ENCODE measurements around the gene CHD5. TPM values are rescaled to one million over a fixed set of nuclear protein-coding genes. Genes with fewer than 3 reads are reported as not detected.
A peak's percentile ranks its signal among the peaks of the same experiment; 100 is the strongest.

CHD5 gene
- total RNA-seq, 1 experiment from 2014 or later: 0.07 TPM

DNA sequence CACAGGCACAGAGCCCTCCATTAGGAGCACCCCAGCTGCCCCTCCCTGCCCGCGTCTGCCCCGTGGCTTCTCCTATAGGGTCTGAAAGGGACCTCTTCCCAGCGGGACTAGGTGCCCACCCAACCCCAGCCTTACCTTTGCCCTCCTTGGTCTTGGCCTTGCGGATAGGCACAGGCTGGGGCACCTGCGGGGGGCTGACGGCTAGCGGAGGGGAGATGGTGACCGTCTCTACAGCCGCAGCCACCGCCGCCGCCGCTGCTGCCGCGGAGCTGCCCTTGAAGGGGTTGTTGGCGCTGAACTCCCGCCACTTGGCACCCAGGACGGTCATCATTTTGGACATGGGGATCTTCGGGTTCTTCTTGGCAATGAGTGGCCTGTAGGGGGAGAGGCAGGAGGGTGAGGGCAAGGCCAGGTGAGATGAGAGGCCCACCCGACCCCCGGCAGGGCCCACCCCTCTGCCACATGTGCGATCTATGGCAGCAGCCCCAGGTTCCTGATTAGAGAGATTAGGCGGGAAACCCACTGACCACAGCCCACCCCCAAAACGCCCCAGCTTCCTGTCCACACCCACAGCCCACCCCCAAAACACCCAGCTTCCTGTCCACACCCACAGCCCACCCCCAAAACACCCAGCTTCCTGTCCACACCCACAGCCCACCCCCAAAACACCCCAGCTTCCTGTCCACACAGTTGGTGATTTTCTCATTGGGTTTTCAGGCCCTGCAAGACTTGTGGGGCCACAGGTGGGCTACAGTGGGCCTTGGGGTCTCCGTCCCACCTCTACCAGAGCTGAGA is 25.4 kb downstream of the CHD5 start:
- DNase-seq (ENCODE audit: low read depth): no peak

DNA sequence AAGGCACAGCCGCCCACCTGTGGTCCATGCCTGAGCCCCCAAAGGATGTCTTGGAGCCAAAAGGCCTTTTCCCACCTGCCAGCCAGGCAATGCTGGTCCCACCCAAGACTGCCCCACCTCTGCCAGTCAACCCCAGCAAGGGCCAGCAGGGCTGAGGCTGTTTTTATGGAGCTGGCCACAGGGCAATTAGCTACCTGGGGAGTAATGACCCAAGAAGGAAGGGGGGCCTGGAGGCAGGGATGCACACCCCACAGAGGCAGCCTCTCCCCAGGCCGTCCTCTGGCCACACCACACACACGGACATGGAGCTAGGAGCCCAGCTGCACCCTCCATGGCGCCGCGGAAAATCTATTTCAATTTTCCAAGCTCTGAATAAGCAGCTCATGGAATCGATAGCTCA is 27.2 kb downstream of the CHD5 start:
- no peak for DNase-seq (ENCODE audit: low read depth)

DNA sequence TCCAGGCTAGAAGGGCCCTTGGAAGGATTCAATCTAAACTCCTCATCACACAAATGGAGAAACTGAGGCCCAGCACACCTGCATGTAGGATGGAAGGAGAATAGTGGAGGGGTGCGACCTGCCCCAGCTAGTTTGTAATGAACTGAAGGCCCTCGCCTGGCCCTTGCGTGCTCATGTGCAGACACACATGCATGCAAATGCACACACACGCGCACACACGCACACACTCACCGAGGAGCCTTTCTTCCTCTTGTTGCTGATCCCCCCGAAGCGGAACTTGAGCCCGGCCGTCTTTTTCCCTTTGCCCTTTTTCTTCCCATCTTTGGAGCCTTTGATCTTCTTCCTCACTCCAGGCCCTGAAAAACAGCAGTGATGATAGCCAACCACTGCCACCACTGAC is 27.9 kb downstream of the CHD5 start:
- no peak for DNase-seq (ENCODE audit: low read depth)

DNA sequence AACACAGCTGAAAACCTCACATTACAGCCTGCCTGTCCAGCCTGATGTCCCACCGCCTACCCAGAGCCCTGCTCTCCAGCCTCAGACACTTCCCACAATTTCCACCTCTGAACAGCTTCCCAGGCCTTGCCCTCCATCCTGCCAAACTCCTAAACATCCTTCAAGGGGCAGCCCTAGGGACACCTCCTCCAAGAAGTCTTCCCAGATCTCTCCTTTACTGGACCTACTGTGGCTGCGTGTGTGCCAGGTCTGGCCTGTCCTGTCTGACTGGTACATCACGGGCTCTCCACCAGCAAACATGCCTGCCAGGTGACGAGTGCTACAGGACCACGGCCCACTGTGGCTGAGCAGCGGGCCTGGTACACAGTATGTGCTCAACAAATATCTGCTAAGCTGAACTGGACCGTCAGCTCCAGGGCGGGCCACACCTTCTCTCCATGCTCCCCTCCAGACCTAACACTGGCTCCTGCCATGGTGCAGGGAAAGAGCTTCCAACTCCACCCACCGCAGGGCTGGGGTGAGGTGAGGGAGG is 28.8 kb downstream of the CHD5 start:
- DNase-seq (ENCODE audit: low read depth): no peak

DNA sequence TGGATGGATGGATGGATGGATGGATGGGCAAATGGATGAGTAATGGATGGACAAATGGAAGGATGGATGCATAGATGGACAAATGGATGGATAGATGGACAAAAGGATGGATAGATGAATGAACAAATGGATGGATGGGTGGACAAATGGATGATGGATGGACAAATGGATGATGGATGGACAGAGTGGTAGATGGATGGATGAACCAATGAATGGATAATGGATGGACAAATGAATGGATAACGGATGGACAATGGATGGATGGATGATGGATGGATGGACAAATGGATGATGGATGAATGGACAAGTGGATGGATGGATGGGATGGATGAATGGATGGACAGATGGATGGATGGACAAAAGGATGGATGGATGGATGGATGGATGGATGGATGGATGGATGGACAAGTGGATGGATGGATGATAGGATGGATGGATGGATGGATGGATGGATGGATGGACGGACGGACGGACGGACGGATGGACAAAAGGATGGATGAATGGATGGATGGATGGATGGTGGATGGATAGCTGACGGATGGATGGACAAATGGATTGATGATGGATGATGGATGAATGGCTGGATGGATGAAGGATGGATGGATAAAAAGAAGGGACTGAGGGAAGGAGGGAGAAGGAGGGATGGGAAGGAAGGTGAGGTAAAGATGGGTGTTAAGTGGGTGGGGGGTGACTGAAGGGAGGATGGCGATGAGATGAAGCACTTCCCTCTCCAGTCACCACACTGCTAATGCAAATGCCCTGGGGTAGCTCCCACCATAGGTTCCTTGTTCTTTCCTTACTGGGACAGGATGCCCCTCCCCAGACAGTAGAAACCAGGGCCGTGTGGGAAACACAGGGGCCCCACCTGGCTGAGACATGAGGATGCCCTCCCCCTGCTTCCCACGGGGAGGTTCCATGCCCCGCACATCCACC is 29.8 kb downstream of the CHD5 start:
- DNase-seq (ENCODE audit: low read depth): no peak

DNA sequence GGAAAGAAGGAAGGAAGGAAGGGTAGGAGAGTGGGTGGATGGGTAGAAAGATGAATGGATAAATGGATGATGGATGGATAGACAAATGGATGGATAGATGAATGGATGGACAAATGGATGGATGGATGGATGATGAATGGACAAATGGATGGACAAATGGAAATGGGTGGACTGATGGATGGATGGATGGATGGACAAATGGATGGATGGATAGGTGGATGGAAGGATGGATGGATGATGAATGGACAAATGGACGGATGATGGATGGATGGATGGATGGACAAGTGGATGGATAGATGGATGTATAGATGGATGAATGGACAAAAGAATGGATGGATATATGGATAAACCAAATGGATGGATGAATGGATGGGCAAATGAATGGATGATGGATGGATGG is 30.5 kb downstream of the CHD5 start:
- no peak for DNase-seq (ENCODE audit: low read depth)

DNA sequence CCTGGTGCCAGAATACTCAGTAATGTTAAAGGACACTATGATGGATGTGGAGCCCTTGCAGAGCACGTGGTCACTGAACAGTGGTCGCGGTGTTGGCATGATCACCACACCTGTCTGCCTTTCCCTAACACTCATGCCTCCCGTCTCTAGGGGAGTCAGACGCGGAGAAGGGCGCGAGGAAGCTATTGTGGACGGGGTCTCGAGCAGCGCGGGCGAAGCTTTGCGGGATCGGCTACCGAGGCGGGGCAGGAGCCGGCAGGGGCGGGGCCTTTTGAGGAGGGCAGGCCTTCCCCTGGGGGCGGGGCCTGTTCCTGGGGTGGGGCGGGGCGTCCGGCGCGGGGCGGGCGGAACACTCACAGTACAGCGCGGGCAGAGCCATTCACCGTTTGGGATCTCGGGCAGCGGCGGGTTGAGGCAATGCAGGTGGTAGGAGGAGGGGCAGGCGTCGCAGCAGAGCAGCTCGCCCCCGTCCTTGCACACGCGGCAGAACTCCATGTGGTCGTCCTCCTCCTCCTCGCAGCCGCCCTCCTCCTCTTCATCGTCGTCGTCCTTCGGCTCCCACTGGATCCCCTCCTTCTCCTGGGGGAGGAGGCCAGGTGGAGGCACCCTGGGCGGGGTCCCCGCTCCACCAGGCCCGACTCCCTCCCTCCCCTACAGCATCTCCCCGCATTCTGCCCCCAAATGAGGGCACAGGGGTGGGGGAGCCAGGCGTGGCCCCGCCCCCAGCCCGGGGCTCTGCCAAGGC is 31.5 kb downstream of the CHD5 start:
- DNase-seq (ENCODE audit: low read depth): no peak

DNA sequence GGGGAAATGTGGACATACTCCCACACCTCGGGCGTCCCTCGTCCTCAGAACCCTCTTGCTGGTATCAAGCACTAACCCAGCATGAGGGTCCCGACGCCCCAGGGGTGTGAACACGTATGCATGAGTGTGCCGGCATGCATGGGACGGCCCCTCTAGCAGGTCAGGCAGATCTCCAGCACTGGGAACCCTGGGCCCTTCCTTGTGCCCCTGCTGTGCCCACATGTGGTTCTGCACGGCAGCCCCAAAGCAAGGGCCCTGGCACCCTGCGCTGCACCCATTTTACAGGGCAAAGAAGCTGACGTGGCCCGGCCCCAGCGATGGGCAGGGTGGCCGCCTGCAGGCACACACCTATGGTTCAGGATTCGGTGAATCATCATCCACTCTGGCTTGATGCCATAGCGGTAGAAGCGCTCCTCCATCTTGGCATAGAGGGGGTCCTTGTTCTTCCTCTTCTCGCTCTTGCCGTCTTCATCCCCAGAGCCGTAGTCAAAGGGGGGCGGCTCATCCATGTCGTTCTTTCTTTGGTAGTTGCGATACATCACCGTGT is 34.2 kb downstream of the CHD5 start:
- no peak for DNase-seq (ENCODE audit: low read depth)

DNA sequence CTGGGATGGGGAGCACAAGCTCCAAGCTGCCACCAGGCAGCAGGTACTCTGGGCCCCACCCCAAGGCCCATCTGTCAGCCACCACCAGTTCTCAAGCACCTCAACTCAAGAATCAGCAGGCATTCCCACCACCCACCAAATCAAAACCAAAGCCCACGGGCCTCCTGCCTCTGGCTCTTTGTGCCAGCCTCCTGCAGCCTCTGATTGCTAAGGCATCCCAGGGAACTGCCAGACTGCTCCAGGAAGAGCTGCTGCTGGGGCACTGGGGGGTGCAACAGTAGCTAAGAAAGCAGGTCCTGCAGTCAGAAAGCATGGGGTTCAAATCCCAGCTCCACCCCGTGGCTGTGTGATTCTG is 34.7 kb downstream of the CHD5 start:
- no peak for DNase-seq (ENCODE audit: low read depth)

DNA sequence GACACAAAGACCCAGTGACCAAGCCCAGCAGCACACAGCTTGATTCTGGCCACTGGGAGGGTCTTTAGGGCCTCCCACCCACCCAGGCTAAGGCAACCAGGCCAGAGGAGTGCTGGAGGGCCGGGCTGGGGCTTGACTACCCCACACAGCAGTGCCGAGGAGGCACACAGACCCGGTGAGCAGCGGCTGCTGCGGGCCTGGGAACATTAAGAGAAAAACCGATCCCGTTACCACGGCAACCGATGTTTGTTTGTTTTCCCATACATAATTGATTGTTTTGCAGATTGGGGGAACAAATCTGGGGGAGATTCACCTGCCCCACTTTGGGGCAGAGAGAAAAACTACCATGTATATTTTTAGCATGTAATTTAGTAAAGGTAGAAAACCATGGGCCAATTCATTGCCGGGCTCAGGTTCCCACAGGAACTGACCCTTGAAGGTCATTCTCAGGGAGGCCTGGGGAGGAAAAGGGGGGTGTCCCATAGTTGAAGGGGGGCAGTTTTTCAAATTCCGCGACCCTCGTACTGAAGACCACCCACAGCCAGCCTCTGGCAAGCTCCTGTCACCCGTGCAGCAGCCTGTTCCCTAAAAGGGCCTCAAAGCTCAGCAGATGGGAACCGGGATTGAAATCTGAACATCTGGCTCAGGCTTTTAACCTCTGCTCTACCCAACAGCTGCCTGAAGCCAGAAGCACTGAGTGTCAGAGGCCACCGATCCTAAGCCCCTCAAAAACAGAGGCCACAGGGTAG is 35.3 kb downstream of the CHD5 start:
- DNase-seq (ENCODE audit: low read depth): no peak

DNA sequence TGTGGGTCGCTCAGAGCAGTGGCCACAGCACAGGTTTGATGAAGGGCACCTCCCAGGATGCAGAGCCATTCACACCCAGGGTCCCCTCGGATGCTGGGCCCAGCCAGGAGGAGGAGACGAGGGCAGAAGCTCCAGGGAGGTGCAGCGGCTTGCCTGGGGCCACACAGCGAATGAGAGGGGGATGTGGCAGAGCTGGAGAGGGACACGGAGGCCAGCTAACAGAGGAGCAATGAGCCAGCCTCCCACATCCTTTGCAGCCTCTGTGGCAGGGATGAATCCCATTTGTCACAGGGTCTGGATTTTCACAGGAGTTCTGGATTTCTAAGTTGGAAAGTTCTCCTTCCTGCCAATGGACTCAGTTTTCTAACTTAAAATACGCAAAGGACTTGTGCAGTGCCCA is 35.9 kb downstream of the CHD5 start:
- no peak for DNase-seq (ENCODE audit: low read depth)

DNA sequence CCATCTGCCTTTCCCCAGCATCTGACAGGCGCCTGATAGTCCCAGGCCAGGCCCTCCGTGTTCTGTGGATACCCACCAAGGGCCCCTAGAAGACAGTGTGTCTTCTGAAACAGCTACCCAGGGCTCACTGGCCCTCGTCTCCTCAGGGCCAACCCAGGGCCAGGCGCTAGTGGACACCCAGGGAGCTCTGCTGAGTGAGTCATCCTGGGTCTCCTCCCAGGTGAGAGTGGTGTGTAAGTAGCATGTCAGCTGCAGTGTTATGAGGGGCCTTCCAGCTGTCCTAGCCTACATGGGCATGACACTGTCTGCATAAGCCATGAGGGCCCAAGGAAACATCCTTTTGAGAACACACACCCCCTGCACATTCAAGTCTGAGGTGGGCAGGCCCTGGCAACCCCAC is 36.7 kb downstream of the CHD5 start:
- DNase-seq (ENCODE audit: low read depth): peak; percentile 40

DNA sequence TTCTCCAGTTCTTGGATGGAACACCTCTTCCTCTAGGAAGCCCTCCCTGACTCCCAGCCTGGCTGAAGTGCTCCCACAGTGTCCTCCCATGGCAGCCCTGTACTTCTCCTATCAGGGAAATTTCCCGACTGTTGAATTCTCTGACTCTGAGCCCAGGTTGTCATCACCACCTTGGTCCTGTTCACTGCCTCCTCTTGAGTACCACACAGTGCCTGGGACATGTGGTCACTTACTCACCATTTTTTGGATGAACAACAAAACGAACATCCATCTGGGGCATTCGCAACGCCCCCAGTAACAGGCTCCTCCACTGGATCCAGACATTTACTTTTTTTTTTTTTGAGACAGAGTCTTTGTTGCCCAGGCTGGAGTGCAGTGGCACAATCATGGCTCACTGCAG is 37.4 kb downstream of the CHD5 start:
- no peak for DNase-seq (ENCODE audit: low read depth)

DNA sequence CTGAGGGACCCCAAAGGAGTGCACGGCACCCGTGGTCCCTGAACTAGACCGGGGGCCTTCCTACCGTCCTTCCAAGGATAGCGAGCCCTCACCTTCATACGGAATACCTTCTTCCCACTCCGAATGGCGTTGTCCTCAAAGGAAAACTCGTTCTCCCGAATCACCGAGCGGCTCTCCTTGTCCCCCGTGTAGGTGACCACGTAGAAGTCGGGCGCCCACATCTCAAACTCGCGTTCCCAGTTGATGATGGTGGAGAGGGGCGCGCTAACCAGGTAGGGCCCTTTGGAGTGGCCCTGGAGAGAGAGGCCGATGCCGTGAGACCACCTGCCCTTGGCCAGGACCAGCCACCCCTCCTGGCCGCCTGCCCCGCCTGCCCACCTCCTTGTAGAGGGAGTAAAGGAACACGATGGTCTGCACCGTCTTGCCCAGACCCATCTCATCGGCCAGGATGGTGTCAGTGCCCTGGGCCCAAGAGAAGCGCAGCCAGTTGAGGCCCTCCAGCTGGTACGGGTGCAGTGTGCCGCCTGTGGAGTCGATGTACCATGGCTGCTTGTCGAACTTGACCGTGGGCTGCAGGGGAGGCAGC is 38.0 kb downstream of the CHD5 start:
- DNase-seq (ENCODE audit: low read depth): no peak

DNA sequence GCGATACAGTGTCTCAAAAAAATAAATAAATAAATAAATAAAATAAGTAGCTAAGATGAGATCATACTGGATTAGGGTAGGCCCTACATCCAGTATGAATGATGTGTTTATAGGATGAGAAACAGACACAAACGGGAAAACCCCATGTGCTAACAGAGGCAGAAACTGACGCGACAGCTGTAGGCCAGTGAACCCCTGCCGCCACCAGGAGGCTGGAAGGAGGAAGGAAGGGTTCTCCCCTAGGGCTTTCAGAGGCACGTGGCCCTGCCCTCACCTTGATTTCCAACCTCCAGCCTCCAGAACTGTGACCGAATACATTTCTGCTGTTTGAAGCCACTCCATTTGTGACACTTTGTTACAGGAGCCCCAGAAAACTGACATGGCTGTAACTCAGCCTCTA is 38.5 kb downstream of the CHD5 start:
- DNase-seq (ENCODE audit: low read depth): peak; percentile 55

DNA sequence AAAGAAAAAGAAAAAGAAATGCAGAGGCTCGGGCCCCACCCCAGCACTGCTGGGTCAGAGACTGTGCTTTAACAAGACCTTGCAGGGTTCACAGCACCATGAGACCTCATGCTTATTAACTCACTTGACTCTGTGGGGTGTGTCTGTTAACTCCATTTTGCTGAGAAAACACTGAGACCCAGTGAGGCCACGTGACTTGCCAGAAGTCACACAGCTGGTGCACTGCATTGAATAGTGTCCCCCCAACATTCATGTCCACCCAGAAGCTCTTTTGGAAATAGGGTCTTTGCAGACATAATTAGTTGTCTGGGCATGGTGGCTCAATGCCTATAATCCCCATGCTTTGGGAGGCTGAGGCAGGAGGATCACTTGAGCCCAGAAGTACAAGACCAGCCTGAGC is 39.7 kb downstream of the CHD5 start:
- DNase-seq (ENCODE audit: low read depth): no peak

DNA sequence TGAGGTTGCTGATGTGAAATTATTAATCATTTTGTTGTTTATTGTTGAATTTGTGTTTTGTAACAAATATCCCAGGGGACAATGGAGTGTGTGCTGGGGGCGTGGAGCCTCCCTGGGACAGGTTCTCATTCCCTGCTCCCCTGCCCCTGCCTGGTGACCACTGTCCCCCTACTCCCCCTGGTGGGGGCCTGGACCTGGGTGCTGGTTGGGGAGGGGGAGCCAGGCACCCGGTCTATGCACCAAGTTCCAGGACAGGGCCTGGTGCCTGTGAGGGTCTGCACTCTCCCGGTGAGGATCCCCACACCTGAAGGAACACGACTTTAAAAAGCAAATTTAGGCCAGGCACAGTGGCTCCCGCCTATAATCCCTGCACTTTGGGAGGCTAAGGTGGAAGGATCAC is 42.4 kb downstream of the CHD5 start:
- no peak for DNase-seq (ENCODE audit: low read depth)

DNA sequence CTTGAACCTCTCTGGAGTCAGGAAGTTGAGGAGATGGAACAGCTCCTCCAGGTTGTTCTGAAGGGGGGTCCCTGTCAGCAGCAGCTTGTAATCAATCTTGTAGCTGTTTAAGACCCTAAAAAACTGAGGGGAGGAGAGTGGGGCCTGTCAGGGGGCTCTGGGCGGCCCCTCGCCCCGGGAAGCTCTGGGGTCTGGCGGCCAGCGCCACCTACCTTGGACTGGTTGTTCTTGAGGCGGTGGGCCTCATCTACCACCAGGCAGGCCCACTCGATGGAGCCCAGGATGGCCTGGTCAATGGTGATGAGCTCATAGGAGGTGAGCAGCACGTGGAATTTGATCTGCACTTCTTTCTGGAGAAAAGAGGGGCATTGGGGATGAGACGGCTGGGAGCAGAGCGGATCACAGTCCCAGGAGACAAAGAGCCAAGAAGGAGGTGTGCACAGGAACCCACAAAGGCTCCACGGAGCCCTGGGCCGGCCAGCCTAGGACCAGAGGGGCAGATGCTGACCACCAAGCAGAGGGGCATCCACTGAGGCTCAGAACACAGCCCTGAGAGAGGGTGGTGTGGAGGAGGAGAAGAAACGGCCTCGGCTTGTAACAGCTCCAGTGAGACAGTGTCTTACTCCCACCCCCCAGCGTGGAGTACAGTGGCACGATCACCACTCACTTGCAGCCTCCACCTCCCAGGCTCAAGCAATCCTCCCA is 43.5 kb downstream of the CHD5 start:
- no peak for DNase-seq (ENCODE audit: low read depth)

DNA sequence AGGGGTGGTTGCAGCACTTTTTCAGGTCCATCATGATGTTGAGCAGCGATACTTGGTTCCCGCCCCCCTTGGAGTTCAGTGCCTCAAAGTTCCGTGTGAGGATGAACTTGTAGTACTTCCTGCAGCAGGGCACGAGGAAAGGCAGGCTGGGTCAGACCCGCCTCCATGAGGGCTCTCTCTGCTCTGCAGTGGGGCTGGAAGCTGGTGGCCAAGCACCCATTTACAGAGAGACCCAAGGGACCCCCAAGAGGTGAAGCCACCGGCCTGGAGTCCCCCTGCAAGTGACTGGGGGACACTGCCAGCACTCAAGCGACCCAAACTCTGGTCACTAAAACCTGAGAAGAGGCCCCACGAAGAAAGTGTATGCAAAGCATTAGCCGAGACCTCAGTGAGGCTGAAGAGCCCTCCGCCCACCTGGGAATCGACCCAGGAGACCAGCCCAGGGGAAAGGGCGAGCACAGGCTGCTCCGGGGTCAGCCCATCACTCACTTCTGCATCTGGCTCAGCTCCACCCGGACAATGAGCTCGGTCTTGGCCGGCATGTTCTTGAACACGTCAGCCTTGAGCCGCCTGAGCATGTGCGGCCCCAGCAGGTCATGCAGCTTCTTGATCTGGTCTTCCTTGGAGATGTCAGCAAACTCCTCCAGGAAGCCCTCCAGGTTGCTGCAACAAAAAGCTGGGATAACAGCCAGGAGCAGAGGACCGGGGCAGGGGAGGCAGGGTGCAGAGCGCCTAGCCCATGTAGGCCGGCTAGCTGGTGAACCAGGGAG is 45.2 kb downstream of the CHD5 start:
- no peak for DNase-seq (ENCODE audit: low read depth)
